Stimulated activated CD4-positive, alpha-beta T cell treated with anti-CD3 and anti-CD28 coated beads, Interleukin-1b, Interleukin-23, amount 100 ng/mL, for 48 hours (primary cell): ENCODE measurements around the gene CHI3L2.
"Not testable (repeated sequence)": the region's sequence is repeated elsewhere in the genome, so short reads cannot be mapped to it uniquely, and the experiment has no call there.

Source experiments
- DNase-seq: peaks from one replicate; pipeline ENCODE4 v3.0.0-alpha.2; 2020

CHI3L2 gene

DNA sequence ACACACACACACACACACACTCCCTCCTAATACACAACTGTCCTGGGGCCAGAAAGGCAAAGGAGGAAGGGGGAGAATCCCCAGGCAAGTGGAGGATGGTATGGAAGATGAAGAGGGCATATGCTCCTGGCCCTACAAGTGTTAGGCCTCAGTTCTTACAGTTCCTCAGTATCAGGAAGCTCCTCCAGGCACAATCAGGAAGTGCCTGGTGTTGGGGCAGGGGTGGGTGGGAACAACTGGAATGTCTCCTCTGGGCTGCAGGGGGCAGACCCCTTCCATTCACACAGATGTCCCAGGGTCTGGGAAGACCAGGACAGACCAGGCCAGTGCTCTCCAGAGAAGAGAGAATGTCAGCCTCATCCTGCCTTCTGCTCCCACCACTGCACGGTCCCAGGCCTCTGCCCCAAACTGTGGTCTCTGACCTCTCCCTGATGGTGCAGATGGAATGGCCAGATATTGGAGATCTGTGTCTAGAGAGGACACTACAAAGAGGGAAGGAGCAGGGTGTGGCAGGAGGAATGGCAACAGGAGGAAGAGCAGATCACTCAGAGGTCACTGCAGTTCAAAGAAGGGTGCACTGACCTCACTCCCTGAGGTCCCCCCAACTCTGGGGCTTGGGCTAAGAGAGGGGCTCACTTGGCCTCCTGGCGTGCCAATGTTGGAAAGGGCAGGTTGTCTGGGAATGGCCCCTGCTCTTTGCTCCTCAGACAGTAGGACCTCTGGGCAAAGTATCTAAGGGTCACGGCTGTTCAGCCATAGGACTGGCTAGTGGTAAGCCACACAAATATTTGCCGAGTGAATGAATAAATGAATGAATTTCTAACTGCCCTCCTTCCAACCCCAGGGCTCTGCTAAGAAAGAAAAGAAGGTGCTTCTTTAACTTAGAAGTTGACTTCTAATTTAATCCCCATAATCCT, 24.5 kb upstream of the CHI3L2 start:
- no peak for DNase-seq

DNA sequence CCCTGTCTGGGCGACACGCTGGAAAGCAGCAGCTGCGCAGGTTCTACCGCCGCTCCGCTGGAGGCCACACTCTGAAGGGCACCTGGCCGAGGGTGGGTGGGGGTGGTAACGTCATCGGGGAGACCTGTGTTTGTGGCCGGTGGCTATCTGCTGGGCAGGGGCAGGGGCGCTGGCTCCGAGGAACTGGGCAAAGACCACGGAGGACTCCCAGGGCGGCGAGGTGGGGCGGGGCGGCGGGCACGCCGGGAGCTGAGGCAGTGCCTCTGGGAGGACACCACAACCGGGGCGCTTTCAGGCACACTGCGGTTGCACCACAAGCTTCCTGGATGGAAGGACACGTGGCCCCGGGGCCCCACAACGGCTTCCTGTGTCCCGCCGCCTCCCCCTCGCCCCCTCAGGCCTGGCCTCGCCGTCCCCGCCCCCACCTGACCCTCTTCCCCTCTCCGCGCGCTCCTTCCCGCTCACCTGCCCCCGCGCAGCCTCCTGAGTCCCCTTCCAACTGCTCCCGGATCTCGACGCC, 23.8 kb upstream of the CHI3L2 start:
- DNase-seq, result peak; percentile 86

DNA sequence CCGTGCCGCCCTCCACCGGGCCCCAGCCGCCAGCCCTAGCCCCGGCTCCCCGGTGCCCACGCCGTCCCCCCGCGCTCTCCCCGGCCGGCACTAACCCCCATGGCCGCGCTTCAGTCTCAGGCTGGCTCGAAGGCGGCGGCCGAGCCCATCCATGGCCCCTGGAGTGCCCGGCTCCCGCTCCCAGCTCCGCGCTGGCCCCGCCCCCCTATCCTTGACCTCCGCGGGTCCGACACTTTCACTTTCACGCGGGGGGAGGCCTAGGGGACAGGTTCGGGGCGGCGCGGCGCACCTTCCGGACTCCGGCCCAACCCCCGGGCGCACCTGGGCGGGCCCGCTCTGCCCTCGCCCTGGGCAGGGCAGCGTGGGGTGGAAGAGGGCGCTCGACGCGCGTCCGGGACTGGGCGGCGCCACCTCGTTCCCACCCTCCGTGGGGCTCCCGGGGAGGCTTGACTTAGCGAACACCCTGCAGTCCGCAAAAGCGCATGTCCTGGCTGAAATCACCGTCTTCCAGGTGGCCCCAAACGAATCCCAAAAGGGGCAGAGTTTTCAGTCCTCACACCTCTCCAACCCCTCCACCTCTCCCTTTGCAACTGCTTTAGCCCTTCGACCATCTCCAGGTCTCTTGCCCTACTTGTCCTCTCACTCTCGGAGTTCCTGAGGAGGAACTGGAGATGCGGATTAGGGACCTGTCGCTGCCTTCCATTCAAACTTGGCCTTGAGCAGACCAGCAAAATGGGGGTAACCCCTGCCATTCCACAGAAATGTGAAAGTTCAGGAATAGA, 23.1 kb upstream of the CHI3L2 start:
- DNase-seq, result peak; percentile 51

DNA sequence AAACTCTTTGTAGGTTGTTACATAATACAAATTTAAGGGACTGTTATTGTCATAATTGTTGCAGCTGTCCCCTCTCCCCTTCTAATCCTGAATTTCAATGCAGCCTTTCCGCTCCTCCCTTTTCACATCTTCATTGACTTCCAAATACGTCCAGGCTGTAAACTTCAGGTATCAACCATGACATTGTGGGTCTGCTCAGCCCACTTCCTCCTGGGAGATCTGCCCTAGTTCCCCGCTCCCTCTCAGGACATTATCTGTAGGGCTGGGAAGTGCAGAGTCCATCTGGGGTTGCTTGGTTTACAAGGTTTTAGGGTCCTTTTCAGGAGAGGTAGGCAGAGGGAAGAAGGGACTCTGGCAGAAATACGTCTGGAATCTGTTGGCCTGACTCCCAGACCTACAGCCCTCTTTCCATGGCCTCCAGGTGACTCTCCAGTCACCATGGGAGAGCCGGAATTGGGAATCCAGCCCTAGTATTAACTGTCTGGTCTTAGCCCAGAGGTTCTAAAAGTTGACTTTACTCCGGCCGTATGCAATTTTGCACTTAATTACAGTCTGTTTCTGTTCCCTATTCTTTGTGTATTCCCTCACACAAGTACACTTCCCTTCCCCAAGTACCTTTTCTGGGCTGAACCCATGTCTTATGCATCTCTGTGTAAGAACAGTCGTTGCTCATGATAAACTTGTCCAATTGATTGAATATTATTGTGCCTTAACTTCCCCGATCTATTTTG, 22.4 kb upstream of the CHI3L2 start:
- no peak for DNase-seq

DNA sequence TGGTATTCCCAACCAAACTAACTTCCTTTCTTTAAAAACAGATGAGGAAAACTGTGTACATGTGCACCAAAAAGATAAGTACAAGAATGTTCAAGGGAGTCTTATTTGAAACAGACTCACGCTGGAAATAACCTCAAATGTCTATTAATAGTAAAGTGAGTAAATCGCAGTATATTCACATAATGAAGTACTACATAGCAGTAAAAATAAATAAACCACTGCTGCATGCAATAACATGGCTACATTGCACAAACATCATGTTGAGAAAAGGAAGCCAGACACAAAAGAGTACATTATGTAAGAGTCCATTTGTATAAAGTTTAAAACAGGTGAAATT, 21.8 kb upstream of the CHI3L2 start:
- no peak for DNase-seq

DNA sequence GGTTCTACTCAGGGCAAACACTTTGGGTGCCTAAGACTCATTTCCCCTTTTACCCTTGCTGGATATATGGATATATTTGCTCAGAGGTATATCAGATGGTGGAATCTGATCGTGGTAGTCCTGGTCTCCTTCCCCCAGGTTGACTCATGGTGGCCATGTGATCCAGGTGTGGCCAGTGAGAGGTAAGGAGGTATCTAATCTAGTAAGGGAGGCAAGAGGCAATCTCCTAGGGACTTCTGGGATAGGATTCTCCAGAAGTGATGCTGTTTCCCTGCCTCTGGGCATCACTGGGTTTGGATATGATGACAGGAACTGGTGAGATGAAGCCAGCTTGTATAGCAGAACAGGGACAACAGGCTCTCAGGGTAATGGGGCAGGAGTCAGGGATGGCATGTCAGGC, 18.6 kb upstream of the CHI3L2 start:
- no peak for DNase-seq

DNA sequence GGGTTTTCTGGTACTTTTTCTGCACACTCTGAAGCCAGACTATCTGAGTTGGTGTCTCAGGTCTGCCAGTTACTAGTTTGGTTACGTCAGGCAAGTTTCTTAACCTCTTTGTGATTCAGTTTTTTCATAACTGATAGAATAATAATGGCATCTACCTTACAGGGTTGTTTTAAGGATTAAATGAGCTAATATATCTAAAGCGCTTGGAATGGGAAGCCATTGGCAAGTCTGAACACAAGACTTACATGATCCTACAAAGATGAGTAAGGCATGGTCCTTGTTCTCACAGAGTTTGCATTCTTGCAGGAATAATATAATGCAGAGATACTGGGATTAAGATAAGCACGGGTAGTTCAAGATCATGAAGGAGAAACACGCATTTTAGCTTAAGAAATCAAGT, 17.9 kb upstream of the CHI3L2 start:
- DNase-seq, result no peak

DNA sequence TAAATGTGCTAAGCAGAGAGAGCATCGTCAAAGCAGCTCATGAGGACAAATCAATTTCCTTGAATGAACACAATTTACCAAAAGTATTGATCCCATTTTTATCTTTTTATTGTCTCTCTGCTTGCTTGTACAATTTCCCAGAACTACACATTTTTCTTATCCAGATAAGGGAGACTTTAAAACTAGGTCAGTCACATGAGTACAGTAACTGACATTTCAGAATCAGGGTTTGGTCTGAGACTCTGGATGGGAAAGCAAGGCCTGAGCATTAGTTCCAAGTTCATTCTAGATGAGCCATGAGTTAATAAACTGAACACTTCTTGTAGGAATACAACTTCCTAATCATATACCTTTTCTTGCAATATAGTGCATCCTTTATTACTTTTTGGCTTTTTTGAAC, 15.6 kb upstream of the CHI3L2 start:
- DNase-seq, result no peak

DNA sequence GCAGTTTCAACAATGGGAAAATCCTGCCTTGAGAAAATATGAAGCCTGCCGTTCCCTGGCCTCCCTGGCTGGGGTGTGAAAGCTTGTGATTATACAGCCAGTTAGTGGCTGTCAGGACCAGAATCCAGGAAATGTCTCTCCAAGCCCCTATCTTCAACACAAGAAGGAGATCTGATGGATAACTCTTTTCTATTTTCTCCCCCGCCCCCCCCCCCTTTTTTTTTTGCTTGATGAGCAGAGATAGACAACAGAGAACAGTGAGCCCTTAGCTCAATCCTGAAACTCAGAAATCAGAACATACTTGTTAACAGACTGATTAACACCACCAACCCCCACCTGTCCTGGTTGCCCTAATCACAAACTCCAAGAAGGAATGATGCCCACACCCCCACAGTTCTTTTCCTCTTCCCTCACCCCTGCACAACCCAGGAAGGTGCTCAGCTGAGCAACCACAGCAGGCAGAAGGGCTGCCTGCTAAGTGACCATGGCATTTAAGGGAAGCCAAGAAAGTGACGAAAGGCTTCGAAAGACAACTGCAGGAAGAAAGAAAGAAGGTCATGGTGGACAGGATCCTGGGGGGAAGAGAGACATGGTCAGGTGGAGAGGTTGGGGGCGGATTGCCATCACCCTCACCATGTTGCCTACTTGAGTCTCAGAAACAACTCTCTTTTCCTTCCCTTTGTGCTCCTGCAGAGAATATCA, 14.7 kb upstream of the CHI3L2 start:
- no peak for DNase-seq

DNA sequence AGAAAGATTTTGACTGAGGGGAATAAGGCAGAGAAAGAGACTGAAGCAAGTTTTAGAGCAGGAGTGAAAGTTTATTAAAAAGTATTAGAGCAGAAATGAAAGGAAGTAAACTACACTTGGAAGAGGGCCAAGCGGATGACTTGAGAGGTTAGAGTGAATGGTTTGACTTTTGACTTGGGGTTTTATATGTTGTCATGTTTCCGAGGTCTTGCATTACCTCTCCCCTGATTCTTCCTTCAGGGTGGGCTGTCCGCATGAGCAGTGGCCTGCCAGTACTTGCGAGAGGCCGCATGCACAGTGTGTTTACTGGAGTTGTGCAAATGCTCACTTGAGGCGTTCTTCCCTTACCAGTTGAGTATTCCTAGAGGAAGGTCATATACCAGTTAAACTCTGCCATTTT, 14.1 kb upstream of the CHI3L2 start:
- no peak for DNase-seq

DNA sequence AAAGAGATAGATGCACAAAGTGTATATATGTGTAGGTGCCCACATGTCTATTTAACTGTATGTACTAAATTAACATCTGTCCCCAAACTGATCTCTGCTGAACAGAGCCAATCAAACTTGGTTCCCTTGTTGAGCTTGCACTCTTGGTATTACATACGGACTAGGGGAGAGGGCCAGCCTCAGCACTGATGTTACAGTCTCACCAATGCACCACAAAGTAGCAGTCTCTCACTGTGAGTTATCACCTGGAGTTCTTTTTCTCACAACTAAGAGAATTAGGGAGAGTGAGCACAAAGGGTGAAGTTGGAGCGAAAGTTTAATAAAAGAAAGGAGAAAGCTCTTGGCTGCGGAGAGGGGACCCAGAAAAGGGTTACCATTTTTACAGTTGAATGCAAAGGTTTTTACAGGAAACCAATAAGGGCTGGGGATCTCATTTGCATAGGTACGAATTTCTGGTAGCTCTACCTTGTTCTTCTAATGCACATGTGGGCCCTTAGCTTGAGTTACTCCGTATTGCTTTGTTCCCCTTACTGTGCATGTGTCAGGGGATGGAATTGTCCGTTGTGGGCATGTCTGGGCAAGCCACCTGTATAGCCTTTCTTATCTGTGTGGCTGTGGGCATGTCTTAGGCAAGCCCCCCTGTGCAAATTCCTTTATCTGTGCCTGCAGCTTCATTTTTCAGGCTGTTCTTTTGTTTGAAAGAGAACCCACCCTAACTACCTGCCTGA, 13.3 kb upstream of the CHI3L2 start:
- DNase-seq, result no peak

DNA sequence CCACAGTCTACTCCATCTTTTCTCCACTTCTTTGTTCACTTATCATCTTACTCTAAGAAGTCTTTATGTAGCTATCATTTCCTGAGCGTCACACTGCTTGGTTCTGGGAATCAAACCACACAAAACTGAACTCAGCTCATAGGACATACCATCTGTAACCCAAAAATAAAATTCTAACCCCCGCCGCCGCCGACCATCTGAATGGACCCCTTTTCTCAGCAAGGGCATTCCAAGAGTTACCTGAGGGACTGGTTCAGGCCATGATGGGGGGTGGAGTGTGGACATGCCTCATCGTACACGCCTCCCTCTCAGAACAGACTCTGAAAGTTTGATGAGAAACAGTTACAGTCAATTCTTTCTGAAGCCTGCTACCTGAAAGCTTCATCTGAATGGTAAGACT, 12.6 kb upstream of the CHI3L2 start:
- DNase-seq, result peak; percentile 70

DNA sequence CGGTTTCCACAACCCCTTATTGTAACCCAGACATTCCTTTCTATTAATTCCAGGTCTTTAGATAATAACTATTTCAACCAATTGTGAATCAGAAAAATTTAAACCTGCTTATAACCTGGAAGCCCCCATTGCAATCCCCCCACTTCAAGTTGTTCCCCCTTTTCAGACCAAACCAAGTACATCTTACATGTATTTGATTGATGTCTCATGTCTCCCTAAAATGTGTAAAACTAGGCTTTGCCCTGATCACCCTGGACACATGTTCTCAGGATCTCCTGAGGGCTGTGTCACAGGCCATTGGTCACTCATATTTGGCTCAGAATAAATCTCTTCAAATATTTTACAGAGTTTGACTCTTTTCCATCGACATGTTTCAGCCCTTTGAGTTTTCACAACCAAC, 12.2 kb upstream of the CHI3L2 start:
- DNase-seq, result not testable (repeated sequence)

DNA sequence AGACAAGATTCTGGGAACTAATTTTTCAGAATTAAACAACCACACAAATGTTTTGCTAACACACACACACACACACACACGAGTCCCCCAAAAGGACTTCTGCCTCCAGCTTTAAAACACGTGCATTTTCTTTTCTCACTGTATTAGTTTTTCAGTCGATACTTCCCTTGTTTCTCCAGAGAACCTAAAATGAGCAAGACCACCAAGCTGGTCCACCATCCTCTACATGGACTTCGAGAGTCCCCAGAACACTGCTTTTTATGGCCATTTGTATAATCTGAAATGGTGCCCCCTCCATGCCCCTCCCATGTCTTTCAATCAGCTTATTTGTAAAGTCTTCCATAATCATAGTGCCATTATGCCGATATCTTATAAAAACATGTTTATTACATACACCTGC, 10.8 kb upstream of the CHI3L2 start:
- DNase-seq, result no peak

DNA sequence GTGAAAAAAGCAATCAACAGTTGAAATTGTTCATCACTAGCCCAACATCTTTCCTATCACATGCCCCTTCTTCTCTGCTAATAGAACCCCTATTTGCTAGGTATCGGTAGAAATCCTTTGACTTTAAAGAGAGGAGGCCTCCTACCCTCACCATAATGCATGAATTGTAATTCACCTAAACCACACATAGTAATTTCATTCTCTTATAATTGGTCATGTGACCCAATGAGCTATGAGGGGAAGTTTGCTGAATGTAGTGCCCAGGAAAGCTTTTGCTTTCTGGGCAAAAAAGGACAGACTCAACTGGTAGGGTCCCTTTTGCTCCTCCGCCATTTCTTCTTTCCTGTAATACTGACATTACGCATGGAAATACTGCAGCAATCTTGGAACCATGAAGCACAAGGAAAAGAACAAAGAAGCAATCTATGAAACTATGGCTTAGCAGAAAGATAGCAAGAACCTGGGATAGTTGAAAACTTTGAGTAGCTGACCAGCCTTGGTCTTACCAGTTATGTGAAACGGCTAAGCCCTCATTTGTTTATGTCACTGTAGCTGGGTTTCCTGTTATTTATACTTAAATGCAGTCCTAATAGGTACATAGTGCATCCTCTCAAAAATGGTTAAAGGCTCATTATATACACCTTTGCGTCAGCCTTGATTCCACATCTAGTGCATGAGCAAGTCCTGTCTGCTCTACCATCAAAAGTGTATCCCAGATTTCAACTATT, 10.2 kb upstream of the CHI3L2 start:
- no peak for DNase-seq

DNA sequence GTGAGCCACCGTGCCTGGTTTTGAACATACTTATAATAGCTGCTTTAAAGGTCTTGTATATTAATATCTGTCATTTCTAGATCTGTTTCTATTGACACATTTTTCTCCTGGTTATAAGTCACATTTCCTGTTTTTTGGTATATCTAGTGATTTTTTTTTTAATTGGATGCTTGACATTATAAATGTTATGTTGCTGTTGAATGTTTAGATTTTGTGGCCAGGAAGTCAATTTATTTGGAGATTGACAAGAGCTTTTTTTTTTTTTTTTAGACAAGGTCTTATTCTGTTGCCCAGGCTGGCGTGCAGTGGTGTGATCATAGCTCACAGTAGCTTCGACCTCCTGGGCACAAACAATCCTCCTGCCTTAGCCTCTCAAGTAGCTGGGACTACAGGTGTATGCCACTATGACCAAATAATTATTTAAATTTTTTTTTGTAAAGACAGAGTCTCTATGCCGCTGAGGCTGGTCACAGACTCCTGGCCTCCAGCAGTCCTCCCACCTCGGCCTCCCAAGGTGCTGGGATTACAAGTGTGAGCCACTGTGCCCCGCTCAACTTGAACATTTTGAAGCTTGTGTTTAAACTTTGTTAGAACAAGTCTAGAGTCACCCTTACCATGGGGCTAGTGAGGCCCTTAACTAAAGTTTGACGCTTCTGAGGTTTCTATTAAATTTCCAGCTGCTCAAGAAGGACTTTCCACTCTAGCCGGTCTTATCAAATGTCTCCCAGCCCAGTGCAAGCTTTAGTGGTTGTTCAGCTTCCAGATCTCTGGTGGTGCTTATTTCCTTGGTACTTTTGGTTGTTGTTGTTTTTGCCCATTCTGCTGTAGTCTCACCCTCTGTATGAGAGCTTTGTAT, 8.6 kb upstream of the CHI3L2 start:
- DNase-seq, result no peak

DNA sequence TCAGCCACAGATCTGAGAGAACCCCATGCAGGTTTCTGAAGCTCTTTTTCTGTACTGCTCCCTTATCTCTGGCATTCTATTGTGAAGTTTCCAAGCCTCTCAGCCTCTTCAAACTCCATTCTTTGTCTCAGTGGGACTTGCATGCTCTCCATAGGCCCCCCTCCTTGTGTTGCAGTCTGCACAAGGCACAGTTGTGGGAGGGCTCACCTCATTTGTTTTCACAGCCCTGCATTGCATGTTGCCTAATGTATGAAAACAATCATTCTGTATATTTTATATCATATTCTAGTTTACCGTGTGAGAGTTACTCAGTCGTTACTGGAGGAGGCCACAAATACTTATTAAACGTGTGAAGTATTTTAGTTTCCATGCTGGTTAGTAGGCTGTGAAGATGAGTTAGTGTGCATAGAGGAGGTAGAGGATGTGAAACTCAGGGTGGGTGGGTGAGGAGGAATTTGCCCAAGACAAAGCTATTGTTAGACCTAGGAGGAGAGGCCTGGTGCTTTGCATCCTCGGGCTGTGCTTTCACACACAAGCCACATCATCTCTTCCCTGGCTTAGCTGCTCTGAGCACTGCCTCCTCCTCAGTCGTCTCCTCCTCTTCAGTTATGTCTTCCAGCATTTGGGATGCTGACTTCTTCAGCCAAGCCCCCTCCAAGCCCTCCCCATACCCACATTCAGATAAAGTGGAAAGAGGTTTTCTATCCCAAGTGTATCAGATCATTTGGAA, 7.8 kb upstream of the CHI3L2 start:
- peak; percentile 72 for DNase-seq

DNA sequence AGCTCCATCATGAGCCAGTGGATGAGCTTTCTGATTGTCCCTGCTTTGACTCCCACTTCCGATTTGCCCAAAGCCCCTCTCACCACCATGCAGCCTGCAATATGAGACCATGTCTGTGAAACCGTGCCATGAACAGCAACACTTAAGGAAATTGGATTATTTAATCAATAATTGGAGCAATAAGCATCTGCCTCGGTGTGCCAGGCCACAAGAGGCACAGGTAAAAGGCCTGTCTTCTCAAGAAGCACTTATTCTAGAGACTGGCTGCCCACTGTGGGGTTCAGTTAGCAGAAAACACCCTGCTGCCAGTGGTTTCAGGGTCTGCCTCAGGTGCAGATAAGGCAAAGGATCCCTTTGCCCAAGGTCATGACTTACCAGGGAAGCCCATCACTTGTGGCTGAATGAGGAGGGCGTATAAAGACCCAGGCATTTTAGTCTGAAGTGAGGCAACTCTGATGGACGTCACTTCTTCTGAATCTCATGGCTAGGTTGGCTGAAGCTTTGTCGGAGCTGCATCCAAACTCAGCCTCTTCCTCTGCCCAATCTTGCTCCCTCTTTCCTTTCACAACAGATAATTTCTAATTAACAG, 7.1 kb upstream of the CHI3L2 start:
- no peak for DNase-seq

DNA sequence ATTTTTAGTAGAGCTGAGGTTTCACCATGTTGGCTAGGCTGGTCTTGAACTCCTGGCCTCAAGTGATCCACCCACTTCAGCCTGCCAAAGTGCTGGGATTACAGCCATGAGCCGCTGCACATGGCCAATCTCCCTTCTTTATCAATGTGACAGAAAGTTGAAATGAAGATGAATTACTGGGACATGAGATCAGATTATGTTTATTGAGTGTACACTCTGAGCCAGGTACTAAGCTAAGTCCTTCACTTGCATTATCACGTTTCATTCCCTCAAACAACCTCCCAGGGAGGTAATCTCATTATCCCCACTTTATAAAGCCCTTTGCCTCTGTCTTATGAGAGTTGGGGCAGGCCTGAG, 6.3 kb upstream of the CHI3L2 start:
- DNase-seq, result no peak
